NCI-H2029 treated with DMSO at 0.1 percent for 48 hours (cell line): Measurements from ENCODE around the gene STEAP3.
A peak's percentile ranks its signal among the peaks of the same experiment; 100 is the strongest.

Experiments
- DNase-seq: peaks from one replicate; lab custom pipeline; 2025; lab: John Stamatoyannopoulos, UW

The STEAP3 gene

GRCh38 chr2:119225105-119225865, 1.7 kb downstream of the STEAP3 start:
- DNase-seq = no peak

GRCh38 chr2:119225926-119226325, 2.3 kb downstream of the STEAP3 start:
- no peak for DNase-seq

GRCh38 chr2:119227346-119227745, 3.7 kb downstream of the STEAP3 start:
- DNase-seq = no peak

- no peak for DNase-seq
Observed at GRCh38 chr2:119228136-119228535, 4.5 kb downstream of the STEAP3 start.

- no peak for DNase-seq
Observed at GRCh38 chr2:119228964-119229363, 5.3 kb downstream of the STEAP3 start.

GRCh38 chr2:119229716-119230115, 6.1 kb downstream of the STEAP3 start:
- no peak for DNase-seq

GRCh38 chr2:119230219-119231185, 6.9 kb downstream of the STEAP3 start:
- no peak for DNase-seq

GRCh38 chr2:119231975-119232665, 8.5 kb downstream of the STEAP3 start:
- DNase-seq = no peak

GRCh38 chr2:119232666-119232993, 9.0 kb downstream of the STEAP3 start:
- DNase-seq = no peak

- DNase-seq = no peak
Observed at GRCh38 chr2:119233326-119234020, 9.8 kb downstream of the STEAP3 start.

- DNase-seq = no peak
Observed at GRCh38 chr2:119234021-119235019, 10.7 kb downstream of the STEAP3 start.

- no peak for DNase-seq
Observed at GRCh38 chr2:119236796-119237195, 13.2 kb downstream of the STEAP3 start.

GRCh38 chr2:119240311-119241204, 16.9 kb downstream of the STEAP3 start:
- DNase-seq = peak; percentile 94

- no peak for DNase-seq
Observed at GRCh38 chr2:119241205-119241532, 17.5 kb downstream of the STEAP3 start.

GRCh38 chr2:119242276-119243119, 18.9 kb downstream of the STEAP3 start:
- peak; percentile 84 for DNase-seq

GRCh38 chr2:119243621-119244020, 20.0 kb downstream of the STEAP3 start:
- DNase-seq = no peak

GRCh38 chr2:119245076-119245840, 21.6 kb downstream of the STEAP3 start:
- DNase-seq = no peak

GRCh38 chr2:119245841-119246230, 22.2 kb downstream of the STEAP3 start:
- no peak for DNase-seq
